Left renal cortex interstitium (tissue), 4 donors: ENCODE results near the gene TBC1D5. TPM values are rescaled to one million over a fixed set of nuclear protein-coding genes. Genes with fewer than 3 reads are reported as not detected.

Source experiments
- DNase-seq, 4 donors: peaks; one replicate each; pipeline ENCODE4 v3.0.0-alpha.2; 2013; ENCODE audit warnings: low read depth in 4 of 4, low spot score in 2 of 4, missing footprints in 1 of 4
- polyA plus RNA-seq, 4 donors: library from polyadenylated mRNA; unstranded; fragments of 120-200 nt; gene quantifications; one replicate each; pipeline ENCODE4 v1.2.1, GENCODE V29; 2013; ENCODE audit not compliant: insufficient read length in 4 of 4

TBC1D5 gene
- polyA plus RNA-seq, 4 donors = 49.0 to 54.0 (median 50.9) TPM

DNA sequence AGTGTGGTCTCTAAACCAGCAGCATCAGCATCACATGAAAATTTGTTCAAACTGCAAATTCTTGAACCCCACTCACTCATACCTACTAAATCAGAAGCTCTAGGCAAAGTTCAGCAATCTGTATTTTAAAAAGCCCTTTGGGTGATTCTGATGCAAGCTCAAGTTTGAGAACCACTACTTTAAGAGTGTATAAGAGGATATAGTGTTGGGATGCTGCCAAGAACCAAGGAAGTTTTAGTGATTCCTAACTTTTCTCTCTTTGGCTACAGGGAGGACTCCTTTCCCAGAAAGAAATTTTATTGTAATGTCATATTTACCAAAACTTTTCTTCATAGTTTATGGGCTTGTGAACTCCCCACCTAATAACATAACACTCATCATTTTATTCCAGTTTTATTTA is 422.2 kb downstream of the TBC1D5 start:
- DNase-seq = no peak

- DNase-seq = no peak
These were observed 426.5 kb downstream of the TBC1D5 start for GRCh38 chr3:17315897-17316296.

DNA sequence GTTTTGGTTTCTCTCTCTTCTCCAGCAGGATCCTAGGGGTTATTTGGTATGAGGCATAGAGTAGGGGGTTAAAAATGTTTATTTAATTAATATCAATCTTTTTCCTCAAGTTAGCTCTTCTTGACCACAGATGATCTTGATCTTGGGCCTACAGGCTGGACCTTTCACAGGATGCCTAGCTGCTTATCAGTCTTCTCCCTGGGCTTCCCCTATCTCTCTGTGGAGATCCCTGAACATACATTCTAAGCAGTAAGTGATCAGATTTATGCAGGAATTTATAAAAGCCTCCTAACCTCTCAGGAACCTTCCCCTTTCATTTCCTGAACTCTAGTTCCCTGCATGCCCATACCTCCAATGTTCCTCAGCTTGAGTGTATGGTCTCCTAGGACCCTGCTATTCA is 428.3 kb downstream of the TBC1D5 start:
- no peak for DNase-seq

- DNase-seq = no peak
These were observed 428.7 kb downstream of the TBC1D5 start for GRCh38 chr3:17313746-17314145.

DNA sequence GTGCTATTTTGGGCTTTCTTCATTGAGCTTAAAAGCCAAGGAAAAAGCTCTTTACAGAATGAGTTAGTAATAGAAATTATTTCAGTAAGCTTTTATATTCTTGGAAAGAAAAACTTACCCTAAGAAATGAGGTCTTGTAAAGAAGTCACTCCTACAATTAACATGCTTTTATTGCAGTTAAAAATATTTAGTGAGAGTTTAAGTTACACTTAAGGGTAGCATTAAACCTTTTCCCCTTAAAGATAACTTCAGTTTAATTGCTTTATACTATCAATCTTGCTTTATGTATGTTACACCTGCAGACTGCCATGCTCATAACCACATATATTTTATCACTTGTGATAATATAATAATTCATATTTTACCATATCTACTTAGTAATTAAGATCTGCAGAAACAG is 431.4 kb downstream of the TBC1D5 start:
- no peak for DNase-seq

GRCh38 chr3:17307887-17308286 is 434.5 kb downstream of the TBC1D5 start:
- DNase-seq = no peak

GRCh38 chr3:17307482-17307881 is 434.9 kb downstream of the TBC1D5 start:
- DNase-seq = no peak

DNA sequence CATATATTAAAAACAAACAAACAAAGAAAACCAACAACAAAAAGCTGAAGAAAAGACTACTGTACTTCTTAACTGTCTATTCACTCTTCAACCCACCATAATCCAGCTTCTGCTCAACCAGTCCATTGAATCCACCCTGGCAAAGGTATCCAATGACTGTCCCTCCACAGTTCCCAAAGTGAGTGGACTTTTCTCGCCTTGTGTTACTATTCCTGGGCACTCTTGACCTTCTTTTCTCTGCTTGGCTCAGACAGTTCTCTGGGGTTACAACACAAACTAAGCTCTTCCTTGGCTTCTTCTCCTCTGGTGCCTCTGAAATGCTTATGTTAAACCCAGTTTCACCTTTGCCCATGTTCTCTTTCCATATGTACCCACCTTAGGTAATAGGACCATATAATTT is 437.5 kb downstream of the TBC1D5 start:
- no peak for DNase-seq

- DNase-seq = no peak
These were observed 439.7 kb downstream of the TBC1D5 start for GRCh38 chr3:17302774-17303173.

DNA sequence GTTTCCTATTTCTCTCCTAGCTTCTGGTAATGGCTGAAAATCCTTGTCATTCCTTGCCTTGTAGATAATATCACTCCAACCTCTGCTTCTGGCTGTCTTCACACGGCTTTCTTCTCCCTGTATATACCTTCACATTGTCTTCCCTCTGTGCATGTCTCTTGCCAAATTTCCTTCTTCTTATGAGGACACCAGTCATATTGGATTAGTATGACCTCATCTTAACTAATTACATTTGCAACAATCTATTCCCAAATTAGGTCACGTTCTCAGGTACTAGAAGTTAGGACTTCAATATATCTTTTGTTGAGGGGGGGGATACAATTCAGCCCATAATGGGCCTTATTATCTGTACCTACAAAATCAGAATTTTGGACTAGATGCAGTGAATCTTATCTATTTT is 440.3 kb downstream of the TBC1D5 start:
- no peak for DNase-seq

DNA sequence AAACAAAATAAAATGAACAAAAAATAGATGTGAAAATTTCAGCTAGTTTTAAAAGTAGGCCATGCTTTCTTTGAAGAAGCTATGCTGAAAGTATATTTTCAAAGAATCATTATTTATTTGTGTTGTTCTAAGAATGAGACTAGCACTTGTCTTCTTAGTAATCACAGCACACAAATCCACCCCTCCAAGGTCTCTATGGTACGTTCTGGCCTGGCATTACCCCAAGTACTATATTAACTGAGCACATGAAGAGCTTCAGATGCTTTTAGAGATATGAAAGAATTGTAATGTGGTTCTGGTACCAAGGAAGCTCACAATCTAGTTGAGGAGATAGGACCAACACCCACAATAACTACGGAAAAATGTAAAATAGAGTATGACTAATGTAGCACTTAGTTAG is 441.2 kb downstream of the TBC1D5 start:
- DNase-seq = no peak

- DNase-seq = no peak
These were observed 442.0 kb downstream of the TBC1D5 start for GRCh38 chr3:17300441-17300840.

DNA sequence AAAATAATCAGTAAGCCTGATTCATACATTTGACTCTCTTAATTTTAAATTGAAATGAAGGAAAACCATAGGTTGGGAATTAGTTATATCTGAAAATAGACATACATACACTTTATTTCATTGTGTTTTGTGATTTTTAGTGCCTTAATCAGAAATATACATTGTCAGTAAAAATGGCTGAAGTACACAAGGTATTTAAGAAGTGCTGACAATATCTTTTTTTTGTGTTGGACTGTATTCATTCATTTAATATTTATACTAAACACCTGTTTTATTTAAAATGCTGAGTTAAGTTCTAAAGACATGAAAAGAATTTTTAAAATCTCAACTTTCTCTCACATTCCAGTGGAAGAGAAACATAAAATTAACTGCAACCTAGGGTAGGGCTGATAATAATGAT is 444.4 kb downstream of the TBC1D5 start:
- no peak for DNase-seq

DNA sequence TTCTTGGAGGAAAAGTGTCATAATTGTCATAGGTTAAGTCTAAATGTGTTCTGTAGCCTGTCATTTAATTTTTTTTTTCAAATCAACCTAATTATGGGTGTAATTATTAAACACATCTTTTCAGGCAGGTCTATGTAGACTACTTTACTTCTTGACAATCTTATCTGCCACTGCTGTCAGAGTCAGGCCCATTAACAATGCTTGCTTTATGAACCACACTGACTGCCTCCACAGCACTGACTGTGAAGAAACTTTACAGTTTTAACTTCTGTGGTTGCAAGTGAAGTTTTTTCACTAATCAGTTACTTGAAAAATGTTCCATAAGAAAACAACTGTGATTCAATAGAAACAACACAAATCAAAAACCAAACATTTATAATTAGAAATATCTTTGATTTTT is 449.9 kb downstream of the TBC1D5 start:
- no peak for DNase-seq

GRCh38 chr3:17290894-17291293 is 451.5 kb downstream of the TBC1D5 start:
- DNase-seq = no peak

- DNase-seq = no peak
These were observed 453.5 kb downstream of the TBC1D5 start for GRCh38 chr3:17288839-17289399.

DNA sequence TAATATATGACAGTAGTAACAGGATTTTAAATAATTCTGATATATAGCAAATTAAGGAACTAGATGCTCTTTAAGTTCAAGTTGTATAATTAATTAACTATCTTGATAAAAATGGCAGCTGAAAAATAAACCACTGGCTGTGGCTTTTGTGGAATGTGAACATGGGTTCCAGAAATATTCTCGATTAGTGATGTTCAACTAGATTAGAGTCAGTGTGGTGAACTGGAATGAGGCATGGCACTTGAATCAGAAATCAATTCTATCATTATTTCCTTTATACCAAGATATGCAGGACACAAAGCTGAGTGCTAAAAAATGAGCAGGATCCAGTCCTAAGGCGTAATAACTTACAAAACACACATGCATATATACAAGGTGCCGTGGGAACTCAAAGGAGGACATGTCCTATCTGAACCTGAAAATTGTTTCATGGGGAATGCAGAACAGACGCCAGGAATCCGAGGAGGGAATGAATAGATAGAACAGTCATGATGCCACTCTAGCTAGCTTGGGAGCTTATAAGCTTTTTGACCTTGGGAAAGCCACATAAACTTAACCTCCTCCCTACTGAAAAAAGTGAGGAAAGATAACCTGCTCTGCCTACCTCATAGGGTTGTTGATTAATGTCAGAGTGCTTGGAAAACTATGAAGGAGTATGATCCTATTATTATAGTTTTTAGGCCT is 455.3 kb downstream of the TBC1D5 start:
- no peak for DNase-seq

GRCh38 chr3:17278006-17278405 is 464.4 kb downstream of the TBC1D5 start:
- no peak for DNase-seq

DNA sequence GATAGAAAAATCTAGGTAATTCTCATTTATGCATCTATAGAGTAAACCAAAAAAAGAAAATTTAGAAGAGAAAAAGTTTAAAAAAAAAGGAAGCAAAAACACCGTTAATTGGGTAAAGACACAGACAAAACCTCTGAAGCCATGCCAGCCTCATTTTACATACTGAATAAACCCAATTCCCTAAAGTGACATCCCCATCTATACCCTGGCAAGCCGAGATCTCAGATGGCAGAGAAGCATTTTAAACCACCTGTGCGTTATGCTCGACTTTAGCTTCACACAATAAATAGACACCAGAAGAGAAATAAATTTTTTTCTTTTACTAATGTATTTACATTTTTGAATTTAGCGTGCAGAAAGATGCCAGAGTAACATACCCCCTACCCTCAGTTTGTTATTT is 475.6 kb downstream of the TBC1D5 start:
- DNase-seq = no peak

DNA sequence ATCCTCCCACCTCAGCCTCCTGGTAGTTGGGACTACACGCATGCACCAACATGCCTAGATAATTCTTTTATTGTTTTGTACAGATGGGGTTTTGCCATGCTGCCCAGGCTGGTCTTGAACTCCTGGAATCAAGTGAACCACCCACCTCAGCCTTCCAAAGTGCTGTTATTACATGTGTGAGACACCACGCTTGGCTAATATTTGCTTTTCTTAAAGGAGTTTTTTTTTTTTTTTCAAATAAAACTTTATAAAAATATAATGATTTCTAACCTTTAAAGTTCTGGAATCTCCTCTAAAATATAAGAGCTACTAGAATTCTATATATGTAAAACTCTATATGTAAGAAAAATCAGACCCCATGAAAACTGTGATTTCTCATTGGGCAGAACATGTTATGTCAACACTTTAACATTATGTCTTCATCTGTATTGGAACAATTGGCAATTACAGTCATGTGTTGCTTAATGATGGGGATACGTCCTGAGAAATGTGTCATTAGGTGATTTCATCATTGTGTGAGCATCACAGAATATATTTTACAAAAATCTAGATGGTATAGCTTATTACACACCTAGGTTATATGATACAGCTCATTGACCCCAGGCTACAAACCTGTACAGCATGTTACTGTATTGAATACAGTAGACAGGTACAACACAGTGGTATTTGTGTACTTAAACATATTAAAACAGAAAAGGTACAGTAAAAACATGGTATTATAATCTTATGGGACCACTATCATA is 480.6 kb downstream of the TBC1D5 start:
- DNase-seq = no peak

DNA sequence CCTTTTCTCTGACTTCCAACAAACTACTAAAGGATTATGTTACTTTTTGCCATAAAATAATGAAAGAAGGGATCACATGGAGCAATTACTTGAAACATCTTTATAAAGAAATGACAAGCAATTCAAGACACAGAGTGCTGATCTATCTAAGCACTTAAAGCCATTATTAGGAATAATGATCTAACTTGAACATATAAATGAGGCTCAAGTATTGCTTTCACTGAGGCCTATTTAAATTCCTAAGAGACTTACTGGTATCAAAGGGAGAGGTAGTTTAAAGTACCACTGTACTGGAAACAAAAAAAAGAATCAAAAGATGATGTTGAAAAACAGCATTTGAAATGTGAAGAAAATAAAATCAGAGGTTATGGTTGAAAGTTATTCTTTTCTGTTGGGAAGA is 482.2 kb downstream of the TBC1D5 start:
- no peak for DNase-seq

- DNase-seq = no peak
These were observed 482.7 kb downstream of the TBC1D5 start for GRCh38 chr3:17259685-17260084.
